ENCODE data around the gene MCF2L. TPM values are rescaled to one million over a fixed set of nuclear protein-coding genes. Genes with fewer than 3 reads are reported as not detected.

The MCF2L gene
- total RNA-seq, 2 donors from 2014 or later: 47.6 to 64.7 TPM

- intact Hi-C loops (cut with DNase I): no loop called here
- TF ChIP-seq CTCF (IDR thresholded peaks at IDR 0.05) (no peak), POLR2A (IDR thresholded peaks at IDR 0.05) (no peak), POLR2AphosphoS5 (IDR thresholded peaks at IDR 0.05) (no peak)
Observed at GRCh38 chr13:113091891-113092775, 123.1 kb downstream of the MCF2L start.

GRCh38 chr13:113092776-113093579 lies 124.0 kb downstream of the MCF2L start:
- Histone ChIP-seq H3K9me3 (no peaks in the 10 kb centered on the region), H3K27ac (no peak overlapping the region), H3K27me3 (replicated peaks; ENCODE audit: insufficient read depth) (no peaks in the 10 kb centered on the region), H3K36me3 (no peaks in the 10 kb centered on the region), H3K4me1 (replicated peaks) (no peaks in the 10 kb centered on the region), H3K4me3 (no peak overlapping the region)
- 91% methylated on average over 24 of the region's 25 CpGs for WGBS
- intact Hi-C loops (cut with DNase I): no loop called here
- TF ChIP-seq POLR2AphosphoS5 (IDR thresholded peaks at IDR 0.05): no peak
- no peak for TF ChIP-seq POLR2A (IDR thresholded peaks at IDR 0.05)
- TF ChIP-seq CTCF (IDR thresholded peaks at IDR 0.05): no peak
- no peak for DNase-seq (ENCODE audit: low spot score)

More at GRCh38 chr13:113091891-113092775, 123.1 kb downstream of the MCF2L start:
- no peak for DNase-seq (ENCODE audit: low spot score)
- no peaks in the 10 kb centered on the region for H3K9me3 ChIP-seq
- H3K27ac ChIP-seq: no peak overlapping the region
- H3K4me1 ChIP-seq (replicated peaks): no peaks in the 10 kb centered on the region
- 89% methylated on average over 32 of the region's 33 CpGs for WGBS
- no peak overlapping the region for H3K4me3 ChIP-seq
- H3K27me3 ChIP-seq (replicated peaks; ENCODE audit: insufficient read depth): no peaks in the 10 kb centered on the region
- H3K36me3 ChIP-seq: no peaks in the 10 kb centered on the region

GRCh38 chr13:113093580-113094409 lies 124.8 kb downstream of the MCF2L start:
- no peak for DNase-seq (ENCODE audit: low spot score)
- intact Hi-C loops (cut with DNase I): no loop called here
- Histone ChIP-seq H3K27me3 (replicated peaks; ENCODE audit: insufficient read depth) (no peaks in the 10 kb centered on the region), H3K36me3 (no peaks in the 10 kb centered on the region), H3K9me3 (no peaks in the 10 kb centered on the region), H3K4me3 (no peak overlapping the region), H3K4me1 (replicated peaks) (no peaks in the 10 kb centered on the region), H3K27ac (no peak overlapping the region)
- TF ChIP-seq CTCF (IDR thresholded peaks at IDR 0.05): no peak
- no peak for TF ChIP-seq POLR2A (IDR thresholded peaks at IDR 0.05)
- no peak for TF ChIP-seq POLR2AphosphoS5 (IDR thresholded peaks at IDR 0.05)
- WGBS: 82% methylated on average over 29 of the region's 29 CpGs

GRCh38 chr13:113094410-113094800 lies 125.4 kb downstream of the MCF2L start:
- intact Hi-C loops (cut with DNase I): no loop called here

More at GRCh38 chr13:113094410-113094800, 125.4 kb downstream of the MCF2L start:
- no peak overlapping the region for H3K4me3 ChIP-seq
- H3K36me3 ChIP-seq: no peaks in the 10 kb centered on the region
- H3K4me1 ChIP-seq (replicated peaks): no peaks in the 10 kb centered on the region
- no peak for TF ChIP-seq POLR2AphosphoS5 (IDR thresholded peaks at IDR 0.05)
- no peak for TF ChIP-seq POLR2A (IDR thresholded peaks at IDR 0.05)
- no peak for TF ChIP-seq CTCF (IDR thresholded peaks at IDR 0.05)
- no peak overlapping the region for H3K27ac ChIP-seq
- WGBS: 78% methylated on average over 14 of the region's 14 CpGs
- no peaks in the 10 kb centered on the region for H3K9me3 ChIP-seq
- H3K27me3 ChIP-seq (replicated peaks; ENCODE audit: insufficient read depth): no peaks in the 10 kb centered on the region
- no peak for DNase-seq (ENCODE audit: low spot score)
